Neural cell (in vitro differentiated cells): ENCODE results near the gene TRMT44. TPM values are rescaled to one million over a fixed set of nuclear protein-coding genes. Genes with fewer than 3 reads are reported as not detected.

ENCODE experiments used
- H2AFZ ChIP-seq: fragments of 200-600, 300-800 bp; sonication (generic), shearing (Covaris generic); 2 replicates; pipeline ENCODE4 v1.6.0; 2014; ENCODE audit warnings: low read depth, mild to moderate bottlenecking, antibody characterized with exemption, low read length, moderate library complexity
- H3F3A ChIP-seq: fragments of 200-600 bp; shearing (Covaris generic); 2 replicates; pipeline ENCODE4 v1.6.1; 2016; ENCODE audit warnings: mild to moderate bottlenecking, moderate library complexity, mixed read lengths, antibody characterized with exemption, low read length; ENCODE audit not compliant: insufficient read depth, poor library complexity, severe bottlenecking
- H3K27ac ChIP-seq: fragments of 200-600, 300-800 bp; sonication (generic), shearing (Covaris generic); 2 replicates; pipeline ENCODE4 v1.5.1; 2014; ENCODE audit warnings: mild to moderate bottlenecking, low read length, moderate library complexity
- H3K27me3 ChIP-seq: fragments of 300-800, 200-600 bp; sonication (generic), shearing (Covaris generic); 2 replicates; pipeline ENCODE4 v1.6.0; 2014; ENCODE audit warnings: mild to moderate bottlenecking, low read depth, low read length, moderate library complexity; ENCODE audit not compliant: insufficient read depth
- H3K36me3 ChIP-seq: fragments of 300-800, 200-600 bp; sonication (generic), shearing (Covaris generic); 2 replicates; pipeline ENCODE4 v1.5.1; 2014; ENCODE audit warnings: mild to moderate bottlenecking, antibody characterized with exemption, low read length, moderate library complexity; ENCODE audit not compliant: insufficient read depth
- H3K4me2 ChIP-seq: fragments of 300-800, 200-600 bp; sonication (generic), shearing (Covaris generic); 2 replicates; pipeline ENCODE4 v1.6.0; 2014; ENCODE audit warnings: mild to moderate bottlenecking, low read length
- H3K4me3 ChIP-seq: fragments of 300-800, 200-600 bp; sonication (generic), shearing (Covaris generic); 2 replicates; pipeline ENCODE4 v1.5.1; 2014; ENCODE audit warnings: mild to moderate bottlenecking, low read length, moderate library complexity
- H3K79me2 ChIP-seq: fragments of 200-600 bp; shearing (Covaris generic); replicated peaks from 2 replicates; pipeline ENCODE4 v1.6.0; 2014; ENCODE audit warnings: mild to moderate bottlenecking, low read length, moderate library complexity; ENCODE audit not compliant: insufficient read depth
- H3K9ac ChIP-seq: fragments of 300-800, 200-600 bp; sonication (generic), shearing (Covaris generic); 2 replicates; pipeline ENCODE4 v1.6.1; 2016; ENCODE audit warnings: mild to moderate bottlenecking, low read length, mixed read lengths
- H3K9me2 ChIP-seq: fragments of 200-600 bp; shearing (Covaris generic); 2 replicates; pipeline ENCODE4 v1.6.1; 2016; ENCODE audit warnings: mild to moderate bottlenecking, low read length, mixed read lengths; ENCODE audit not compliant: insufficient read depth
- H3K9me3 ChIP-seq: fragments of 200-600, 300-800 bp; sonication (generic), shearing (Covaris generic); 2 replicates; pipeline ENCODE4 v1.6.1; 2016; ENCODE audit warnings: mild to moderate bottlenecking, mixed run types, low read length, moderate library complexity, mixed read lengths
- H4K20me1 ChIP-seq: fragments of 200-600 bp; shearing (Covaris generic); 2 replicates; pipeline ENCODE4 v1.6.1; 2016; ENCODE audit warnings: mild to moderate bottlenecking, mixed run types; ENCODE audit not compliant: insufficient read depth
- CTCF ChIP-seq: fragments of 450-650 bp; IDR thresholded peaks from 2 replicates; pipeline ENCODE4 v1.5.1; 2014; ENCODE audit warnings: antibody characterized with exemption, mild to moderate bottlenecking, moderate library complexity; ENCODE audit not compliant: poor library complexity, severe bottlenecking
- EP300 ChIP-seq: fragments of 450-650 bp; conservative IDR thresholded peaks from 2 replicates; pipeline ENCODE4 v1.6.1; 2014; ENCODE audit warnings: antibody characterized with exemption, mild to moderate bottlenecking, moderate library complexity; ENCODE audit not compliant: poor library complexity, severe bottlenecking
- EZH2 ChIP-seq: fragments of 200-600, 300-800 bp; shearing (Covaris generic), sonication (generic); IDR thresholded peaks from 2 replicates; pipeline ENCODE4 v1.6.1; 2014; ENCODE audit warnings: antibody characterized with exemption, low read length, borderline replicate concordance, mild to moderate bottlenecking; ENCODE audit not compliant: insufficient read depth, poor library complexity, severe bottlenecking
- MXI1 ChIP-seq: fragments of 450-650 bp; conservative IDR thresholded peaks from 2 replicates; pipeline ENCODE4 v1.6.1; 2014; ENCODE audit warnings: antibody characterized with exemption, mild to moderate bottlenecking; ENCODE audit not compliant: poor library complexity, severe bottlenecking
- POLR2AphosphoS5 ChIP-seq: IDR thresholded peaks from 2 replicates; pipeline ENCODE4 v1.6.1; 2012
- RAD21 ChIP-seq: fragments of 450-650 bp; conservative IDR thresholded peaks from 2 replicates; pipeline ENCODE4 v1.6.1; 2014; ENCODE audit warnings: antibody characterized with exemption, mild to moderate bottlenecking, moderate library complexity
- REST ChIP-seq: IDR thresholded peaks from 2 replicates; pipeline ENCODE4 v1.6.1; 2012; ENCODE audit warnings: borderline replicate concordance
- SMC3 ChIP-seq: fragments of 450-650 bp; conservative IDR thresholded peaks from 2 replicates; pipeline ENCODE4 v1.6.1; 2014; ENCODE audit warnings: antibody characterized with exemption, mild to moderate bottlenecking, moderate library complexity; ENCODE audit not compliant: poor library complexity
- TAF1 ChIP-seq: IDR thresholded peaks from 2 replicates; pipeline ENCODE4 v1.6.1; 2012; ENCODE audit warnings: low read depth
- polyA plus RNA-seq: library from polyadenylated mRNA; depleted of rRNA; stranded (reverse); fragments of >200 nt; gene quantifications from 2 replicates; pipeline ENCODE4 v1.2.3, GENCODE V29; 2014

The TRMT44 gene
- polyA plus RNA-seq, 1 donor from 2014 or later, result 20.6 TPM

GRCh38 chr4:8410066-8410625 lies 30.4 kb upstream of the TRMT44 start:
- no peaks in the 10 kb centered on the region for H3K27me3 ChIP-seq
- H3K9me2 ChIP-seq, result no peaks in the 10 kb centered on the region
- H3K79me2 ChIP-seq, result no peaks in the 10 kb centered on the region
- H2AFZ ChIP-seq, result no peak overlapping the region
- H3K4me3 ChIP-seq, result no peak overlapping the region
- H4K20me1 ChIP-seq, result no peaks in the 10 kb centered on the region
- no peak overlapping the region for H3K27ac ChIP-seq
- no peaks in the 10 kb centered on the region for H3F3A ChIP-seq
- H3K9ac ChIP-seq, result no peak overlapping the region
- no peak overlapping the region for H3K4me2 ChIP-seq
- no peak for TF ChIP-seq MXI1
- no peak for TF ChIP-seq SMC3
- no peak for TF ChIP-seq TAF1
- no peak for TF ChIP-seq POLR2AphosphoS5
- TF ChIP-seq EP300, result no peak
- no peak for TF ChIP-seq REST
- no peak for TF ChIP-seq CTCF
- TF ChIP-seq RAD21, result no peak
- no peak for TF ChIP-seq EZH2
- H3K9me3 ChIP-seq, result no peaks in the 10 kb centered on the region
- no peaks in the 10 kb centered on the region for H3K36me3 ChIP-seq

DNA sequence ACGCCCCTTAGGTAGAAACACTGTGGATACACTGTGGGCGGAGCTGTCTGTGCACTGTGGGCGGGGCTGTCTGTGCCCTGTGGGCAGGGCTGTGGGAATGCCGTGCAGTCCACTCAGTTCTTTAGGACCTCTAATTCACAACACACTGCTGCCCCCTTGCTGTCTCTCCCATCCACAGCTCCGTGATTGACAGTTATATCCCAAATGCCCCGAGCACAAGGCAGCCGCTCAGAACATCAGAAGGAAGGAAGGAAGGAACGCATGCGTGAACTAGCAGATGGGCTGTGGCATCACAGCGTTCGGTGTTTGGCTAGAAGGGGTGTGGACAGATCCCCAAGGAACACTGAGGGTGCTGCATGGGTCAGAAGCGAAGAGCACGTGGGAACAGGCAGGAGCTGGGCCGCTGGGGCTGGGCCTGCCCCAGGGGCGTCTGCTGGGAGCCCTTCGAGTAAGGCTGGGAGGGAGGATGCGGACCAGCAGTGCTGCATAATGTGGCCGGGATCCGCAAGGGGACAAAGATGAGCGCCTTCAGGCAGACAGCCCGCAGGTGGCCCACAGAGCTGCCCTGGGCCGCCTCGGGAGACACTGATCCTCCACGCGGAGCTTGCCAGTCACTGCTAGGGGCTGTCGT lies 29.8 kb upstream of the TRMT44 start:
- H3K27ac ChIP-seq, result no peak overlapping the region
- H3K4me3 ChIP-seq, result no peak overlapping the region
- no peak overlapping the region for H3K4me2 ChIP-seq
- no peak overlapping the region for H2AFZ ChIP-seq
- H3K27me3 ChIP-seq, result no peaks in the 10 kb centered on the region
- no peaks in the 10 kb centered on the region for H3K36me3 ChIP-seq
- H3F3A ChIP-seq, result no peaks in the 10 kb centered on the region
- TF ChIP-seq EZH2 (no peak), RAD21 (peak; percentile 50), REST (no peak), EP300 (no peak), CTCF (peak; percentile 49), MXI1 (no peak), SMC3 (peak; percentile 39), TAF1 (no peak), POLR2AphosphoS5 (no peak)
- H3K79me2 ChIP-seq, result no peaks in the 10 kb centered on the region
- no peak overlapping the region for H3K9ac ChIP-seq
- H4K20me1 ChIP-seq, result no peaks in the 10 kb centered on the region
- no peaks in the 10 kb centered on the region for H3K9me3 ChIP-seq
- H3K9me2 ChIP-seq, result no peaks in the 10 kb centered on the region
